Measurements from ENCODE around the gene SHROOM3. TPM values are rescaled to one million over a fixed set of nuclear protein-coding genes. Genes with fewer than 3 reads are reported as not detected.

The SHROOM3 gene
- total and polyA plus RNA-seq, 4 donors = 14.4 to 75.1 (median 47.3) TPM

DNA sequence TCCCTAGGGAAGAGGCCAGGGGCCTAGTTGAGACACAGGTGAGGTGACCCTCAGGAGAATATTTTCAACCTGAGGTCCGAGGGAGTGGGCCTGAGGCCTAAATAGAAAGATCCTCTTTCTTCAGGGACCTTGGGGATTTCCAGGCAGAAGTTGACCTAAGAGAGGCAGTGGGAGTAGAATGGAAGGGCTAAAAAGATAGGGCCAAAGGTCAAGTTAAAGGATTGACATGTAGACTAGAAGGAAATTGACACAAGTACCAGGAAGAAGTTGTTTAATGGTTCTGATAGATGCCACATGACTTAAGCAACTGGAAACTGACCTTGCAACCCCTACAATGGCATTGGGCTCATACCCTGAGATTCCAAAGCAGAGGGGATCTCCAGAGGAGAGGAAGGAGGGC, 76.9 kb downstream of the SHROOM3 start:
- no peak overlapping the region for H3K4me3 ChIP-seq
- peaks cover 0 to 2% (median 0%) of the 10 kb centered on the region in 3 donors for H3K27me3 ChIP-seq (ENCODE audit: control insufficient read depth in 3 of 3, insufficient read depth in 3 of 3, low read length in 2 of 3)
- H3K36me3 ChIP-seq (ENCODE audit: control insufficient read depth in 4 of 4, insufficient read depth in 4 of 4, low read length in 4 of 4) = no peaks in the 10 kb centered on the region
- H3K27ac ChIP-seq (ENCODE audit: low read depth in 1 of 2, low read length in 1 of 2) = no peak overlapping the region
- DNase-seq (no peak), ATAC-seq (ENCODE audit: insufficient read depth, low FRiP score) (no peak)
- H3K9me3 ChIP-seq (ENCODE audit: control insufficient read depth in 4 of 4, insufficient read depth in 3 of 4, low read length in 3 of 4) = no peaks in the 10 kb centered on the region
- H3K4me1 ChIP-seq (ENCODE audit: control insufficient read depth in 5 of 5, insufficient read depth in 5 of 5, low read length in 5 of 5) = peaks cover 0 to 3% (median 0%) of the 10 kb centered on the region in 5 donors
- TF ChIP-seq, protein P1, sequence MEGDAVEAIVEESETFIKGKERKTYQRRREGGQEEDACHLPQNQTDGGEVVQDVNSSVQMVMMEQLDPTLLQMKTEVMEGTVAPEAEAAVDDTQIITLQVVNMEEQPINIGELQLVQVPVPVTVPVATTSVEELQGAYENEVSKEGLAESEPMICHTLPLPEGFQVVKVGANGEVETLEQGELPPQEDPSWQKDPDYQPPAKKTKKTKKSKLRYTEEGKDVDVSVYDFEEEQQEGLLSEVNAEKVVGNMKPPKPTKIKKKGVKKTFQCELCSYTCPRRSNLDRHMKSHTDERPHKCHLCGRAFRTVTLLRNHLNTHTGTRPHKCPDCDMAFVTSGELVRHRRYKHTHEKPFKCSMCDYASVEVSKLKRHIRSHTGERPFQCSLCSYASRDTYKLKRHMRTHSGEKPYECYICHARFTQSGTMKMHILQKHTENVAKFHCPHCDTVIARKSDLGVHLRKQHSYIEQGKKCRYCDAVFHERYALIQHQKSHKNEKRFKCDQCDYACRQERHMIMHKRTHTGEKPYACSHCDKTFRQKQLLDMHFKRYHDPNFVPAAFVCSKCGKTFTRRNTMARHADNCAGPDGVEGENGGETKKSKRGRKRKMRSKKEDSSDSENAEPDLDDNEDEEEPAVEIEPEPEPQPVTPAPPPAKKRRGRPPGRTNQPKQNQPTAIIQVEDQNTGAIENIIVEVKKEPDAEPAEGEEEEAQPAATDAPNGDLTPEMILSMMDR (IDR thresholded peaks at IDR 0.05; ENCODE audit: control extremely low read depth, extremely low read depth) = no peak
- H3K9ac ChIP-seq (ENCODE audit: insufficient read depth in 1 of 2, low read length in 2 of 2) = no peak overlapping the region
- WGBS, 2 donors = 74 to 90% methylated on average over 1 of the region's 1 CpG

DNA sequence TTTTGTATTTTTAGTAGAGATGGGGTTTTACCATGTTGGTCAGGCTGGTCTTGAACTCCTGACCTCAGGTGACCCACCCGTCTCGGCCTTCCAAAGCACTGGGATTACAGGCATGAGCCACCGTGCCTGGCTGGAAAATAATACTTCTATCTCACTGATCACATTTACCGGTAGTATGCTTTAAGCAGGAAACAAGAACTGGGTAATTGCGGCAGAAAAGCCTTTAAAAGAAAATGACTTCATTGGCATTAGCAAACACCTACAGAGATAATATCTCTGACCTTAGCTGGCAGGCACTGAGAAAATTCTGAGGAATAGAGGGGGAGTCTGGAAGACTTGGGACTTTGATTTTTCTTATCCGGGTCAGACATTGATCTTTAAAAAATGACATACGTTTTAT, 78.5 kb downstream of the SHROOM3 start:
- no peaks in the 10 kb centered on the region for H3K36me3 ChIP-seq (ENCODE audit: control insufficient read depth in 4 of 4, insufficient read depth in 4 of 4, low read length in 4 of 4)
- ATAC-seq (ENCODE audit: insufficient read depth, low FRiP score) = no peak
- 77 to 85% methylated on average over 7 of the region's 7 CpGs for WGBS, 2 donors
- no peak overlapping the region for H3K9ac ChIP-seq (ENCODE audit: insufficient read depth in 1 of 2, low read length in 2 of 2)
- H3K27ac ChIP-seq (ENCODE audit: low read depth in 1 of 2, low read length in 1 of 2) = no peak overlapping the region
- no peak for DNase-seq
- TF ChIP-seq, protein P1 (IDR thresholded peaks at IDR 0.05; ENCODE audit: control extremely low read depth, extremely low read depth) = no peak
- no peak overlapping the region for H3K4me3 ChIP-seq
- H3K4me1 ChIP-seq (ENCODE audit: control insufficient read depth in 5 of 5, insufficient read depth in 5 of 5, low read length in 5 of 5) = peaks cover 0 to 6% (median 3%) of the 10 kb centered on the region in 5 donors
- H3K27me3 ChIP-seq (ENCODE audit: control insufficient read depth in 3 of 3, insufficient read depth in 3 of 3, low read length in 2 of 3) = peaks cover 0 to 2% (median 0%) of the 10 kb centered on the region in 3 donors
- H3K9me3 ChIP-seq (ENCODE audit: control insufficient read depth in 4 of 4, insufficient read depth in 3 of 4, low read length in 3 of 4) = no peaks in the 10 kb centered on the region

DNA sequence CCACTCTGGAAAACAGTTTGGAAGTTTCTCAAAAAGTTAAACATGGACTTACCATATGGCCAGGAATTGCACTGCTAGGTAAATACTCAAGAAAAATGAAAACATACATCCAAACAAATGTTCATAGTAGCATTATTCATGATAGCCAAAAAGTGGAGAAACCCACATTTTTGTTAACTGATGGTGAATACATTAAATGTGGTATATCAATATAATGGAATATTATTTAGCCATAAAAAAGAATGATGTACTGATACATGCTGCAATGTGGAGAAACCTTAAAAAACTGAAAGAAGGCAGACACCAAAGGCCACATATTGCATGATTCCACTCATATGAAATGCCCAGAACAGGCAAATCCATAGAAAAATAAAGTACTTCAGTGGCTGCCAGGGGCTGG, 79.1 kb downstream of the SHROOM3 start:
- Histone ChIP-seq H3K4me3 (no peak overlapping the region), H3K9ac (ENCODE audit: insufficient read depth in 1 of 2, low read length in 2 of 2) (no peak overlapping the region), H3K36me3 (ENCODE audit: control insufficient read depth in 4 of 4, insufficient read depth in 4 of 4, low read length in 4 of 4) (no peaks in the 10 kb centered on the region), H3K27me3 (ENCODE audit: control insufficient read depth in 3 of 3, insufficient read depth in 3 of 3, low read length in 2 of 3) (peaks cover 0 to 2% (median 0%) of the 10 kb centered on the region in 3 donors), H3K9me3 (ENCODE audit: control insufficient read depth in 4 of 4, insufficient read depth in 3 of 4, low read length in 3 of 4) (no peaks in the 10 kb centered on the region), H3K4me1 (ENCODE audit: control insufficient read depth in 5 of 5, insufficient read depth in 5 of 5, low read length in 5 of 5) (peaks cover 0 to 7% (median 3%) of the 10 kb centered on the region in 5 donors), H3K27ac (ENCODE audit: low read depth in 1 of 2, low read length in 1 of 2) (no peak overlapping the region)
- TF ChIP-seq, protein P1 (IDR thresholded peaks at IDR 0.05; ENCODE audit: control extremely low read depth, extremely low read depth) = no peak
- no peak for DNase-seq
- ATAC-seq (ENCODE audit: insufficient read depth, low FRiP score) = no peak
